Endothelial cell of umbilical vein (primary cell): Measurements from ENCODE around the gene BLM. TPM values are rescaled to one million over a fixed set of nuclear protein-coding genes. Genes with fewer than 3 reads are reported as not detected.

Experiments used
- BruUV-seq: library from RNA; stranded (reverse); fragments of 400-500 nt; replicated peaks from 2 replicates; lab custom pipeline; 2021; lab: Mats Ljungman, UMichigan
- CTCF ChIA-PET: fragments of 300-600, 350-600 bp; sonication (Branson Sonifier 250); formaldehyde crosslinking; loops from one replicate; lab custom pipeline; 2021; ENCODE audit warnings: antibody characterized with exemption, inconsistent platforms; lab: Charles Lee
- POLR2A ChIA-PET: fragments of 300-600, 350-600 bp; sonication (Branson Sonifier 250); formaldehyde crosslinking; loops from one replicate; lab custom pipeline; 2021; ENCODE audit warnings: antibody characterized with exemption, inconsistent platforms; lab: Charles Lee
- DNase-seq: peaks from one replicate; pipeline ENCODE4 v3.0.0-alpha.2; 2011; ENCODE audit warnings: low read depth, low spot score
- FAIRE-seq: peaks from 2 replicates; lab custom pipeline; 2011; peaks lifted over from hg19 to GRCh38; lab: Jason Lieb, UNC
- H2AFZ ChIP-seq: 2 replicates; pipeline ENCODE4 v1.6.0; 2012; ENCODE audit warnings: low read depth, low read length, control low read depth, inconsistent platforms
- H3K27ac ChIP-seq: 2 replicates; pipeline ENCODE4 v1.5.1; 2011; ENCODE audit warnings: low read depth, mild to moderate bottlenecking, control low read depth, low read length, moderate library complexity; ENCODE audit not compliant: insufficient read depth
- H3K27me3 ChIP-seq, 2 experiments: 2 replicates each; pipeline versions ENCODE4 v1.6.0 to v1.6.1; 2011; ENCODE audit warnings: low read length in 2 of 2, mixed read lengths in 1 of 2; ENCODE audit not compliant: control insufficient read depth in 2 of 2, insufficient read depth in 2 of 2
- H3K36me3 ChIP-seq, 2 experiments: 2 replicates in 1 of 2; 3 replicates in 1 of 2; pipeline ENCODE4 v1.5.1; 2011; ENCODE audit warnings: low read length in 2 of 2, mild to moderate bottlenecking in 1 of 2, moderate library complexity in 1 of 2; ENCODE audit not compliant: control insufficient read depth in 2 of 2, insufficient read depth in 2 of 2; ENCODE audit errors: extremely low read depth in 1 of 2
- H3K4me1 ChIP-seq: 3 replicates; pipeline ENCODE4 v1.5.1; 2011; ENCODE audit warnings: mild to moderate bottlenecking, low read length; ENCODE audit not compliant: control insufficient read depth, insufficient read depth; ENCODE audit errors: extremely low read depth
- H3K4me2 ChIP-seq: 2 replicates; pipeline ENCODE4 v1.6.1; 2011; ENCODE audit warnings: low read length, control low read depth, mixed read lengths; ENCODE audit not compliant: insufficient read depth
- H3K4me3 ChIP-seq, 3 experiments: fragments of 200-600 bp in 1 of 3; sonication (generic), shearing (Covaris generic) in 1 of 3; replicated peaks in 1 of 3; 2 replicates each; pipeline ENCODE4 v1.5.1; 2011 to 2016; ENCODE audit warnings: control low read depth in 3 of 3, low read length in 3 of 3, mild to moderate bottlenecking in 2 of 3, inconsistent platforms in 1 of 3, low read depth in 1 of 3, moderate library complexity in 1 of 3; ENCODE audit not compliant: insufficient read depth in 1 of 3
- H3K79me2 ChIP-seq: 2 replicates; pipeline ENCODE4 v1.6.0; 2012; ENCODE audit warnings: low read length, inconsistent platforms; ENCODE audit not compliant: control insufficient read depth, insufficient read depth
- H3K9ac ChIP-seq: replicated peaks from 2 replicates; pipeline ENCODE3; 2011; ENCODE audit warnings: low read length, control low read depth; ENCODE audit not compliant: insufficient read depth; ENCODE audit errors: extremely low read depth
- H3K9me1 ChIP-seq: replicated peaks from 3 replicates; pipeline ENCODE4 v1.6.0; 2011; ENCODE audit warnings: mild to moderate bottlenecking, low read length; ENCODE audit not compliant: control insufficient read depth, insufficient read depth; ENCODE audit errors: extremely low read depth
- H3K9me3 ChIP-seq: replicated peaks from 2 replicates; pipeline ENCODE4 v1.5.1; 2012; ENCODE audit warnings: low read length, inconsistent platforms; ENCODE audit not compliant: control insufficient read depth, insufficient read depth
- H4K20me1 ChIP-seq: replicated peaks from 2 replicates; pipeline ENCODE3; 2011; ENCODE audit warnings: mild to moderate bottlenecking, low read length; ENCODE audit not compliant: control insufficient read depth, insufficient read depth; ENCODE audit errors: extremely low read depth
- CTCF ChIP-seq, 2 donors: IDR thresholded peaks; 1 replicate in 1 of 2; 2 replicates in 1 of 2; pipeline ENCODE4 v1.5.1; 2011; ENCODE audit warnings: low read length in 2 of 2, mild to moderate bottlenecking in 2 of 2, moderate library complexity in 2 of 2, control low read depth in 1 of 2, inconsistent platforms in 1 of 2, low read depth in 1 of 2; ENCODE audit not compliant: insufficient read depth in 1 of 2; ENCODE audit errors: extremely low read depth in 1 of 2
- EZH2 ChIP-seq: IDR thresholded peaks from 2 replicates; pipeline ENCODE4 v1.6.1; 2012; ENCODE audit warnings: borderline replicate concordance, low read depth, mild to moderate bottlenecking, moderate library complexity, low read length, inconsistent platforms; ENCODE audit not compliant: severe bottlenecking
- FOS ChIP-seq: IDR thresholded peaks from 2 replicates; pipeline ENCODE4 v1.6.1; 2011; ENCODE audit warnings: mild to moderate bottlenecking, low read length, moderate library complexity, borderline replicate concordance; ENCODE audit not compliant: insufficient read depth
- GATA2 ChIP-seq: IDR thresholded peaks from 2 replicates; pipeline ENCODE4 v1.7.0; 2011; ENCODE audit warnings: low read depth, mild to moderate bottlenecking, moderate library complexity, mixed read lengths, low read length; ENCODE audit not compliant: insufficient read length, insufficient read depth
- JUN ChIP-seq: IDR thresholded peaks from 2 replicates; pipeline ENCODE4 v1.6.1; 2011; ENCODE audit warnings: borderline replicate concordance, low read depth; ENCODE audit not compliant: insufficient read length, insufficient read depth
- POLR2A ChIP-seq: IDR thresholded peaks from 2 replicates; pipeline ENCODE4 v1.6.1; 2012; ENCODE audit warnings: low read depth, mild to moderate bottlenecking, control low read depth, low read length
- POLR2AphosphoS5 ChIP-seq: IDR thresholded peaks from 2 replicates; pipeline ENCODE4 v1.6.1; 2012; ENCODE audit warnings: low read depth, mild to moderate bottlenecking, control low read depth, low read length, moderate library complexity; ENCODE audit not compliant: insufficient read depth
- dilution Hi-C: fragments of 300-500 bp; cut with MboI; formaldehyde crosslinking; loops from one replicate; pipeline ENCODE4 v1.15.0; 2019; ENCODE audit warnings: low sequenced_read_pairs; ENCODE audit not compliant: extremely low pct_ligation_motif_present
- intact Hi-C: fragments of 100-400 bp; cut with micrococcal nuclease; formaldehyde crosslinking; loops from one replicate; pipeline ENCODE4 v1.10.0; 2022
- polyA plus RNA-seq, 4 experiments: library from polyadenylated mRNA; depleted of rRNA in 3 of 4; stranded (reverse) in 3 of 4; unstranded in 1 of 4; fragments of >200 nt; gene quantifications; 2 replicates each; pipeline versions ENCODE4 v1.2.1 to v1.2.3, GENCODE V29; 2011 to 2012; ENCODE audit warnings: missing spikeins in 1 of 4
- total RNA-seq: library from RNA; stranded (reverse); gene quantifications from 2 replicates; pipeline ENCODE4 v1.2.3, GENCODE V29; 2021

The BLM gene
- total and polyA plus RNA-seq, 2 donors (not counting 3 experiments of a cell fraction or from before 2014, with no cell fraction given): 3.8 to 17.3 TPM

- BruUV-seq: no TSS peak
- POLR2A ChIA-PET: no interaction called here
- dilution Hi-C loops: no loop called here
Measured at GRCh38 chr15:90763366-90764099, 46.4 kb downstream of the BLM start.

More at GRCh38 chr15:90763366-90764099, 46.4 kb downstream of the BLM start:
- Histone ChIP-seq H3K4me3 (no peak overlapping the region), H3K9ac (no peak overlapping the region), H3K79me2 (no peaks in the 10 kb centered on the region), H3K9me1 (no peaks in the 10 kb centered on the region), H3K4me1 (no peaks in the 10 kb centered on the region), H3K27me3 (no peaks in the 10 kb centered on the region), H4K20me1 (no peaks in the 10 kb centered on the region), H3K27ac (no peak overlapping the region), H3K4me2 (no peak overlapping the region), H3K36me3 (no peaks in the 10 kb centered on the region), H3K9me3 (no peaks in the 10 kb centered on the region), H2AFZ (no peak overlapping the region)
- FAIRE-seq (peak; percentile 35), DNase-seq (no peak)
- TF ChIP-seq GATA2 (no peak), JUN (no peak), POLR2AphosphoS5 (no peak), EZH2 (no peak), FOS (no peak), CTCF (IDR thresholded peaks at IDR 0.05; ENCODE audit: extremely low read depth in 1 of 2, insufficient read depth in 1 of 2, low read depth in 1 of 2, low read length in 2 of 2) (no peak), POLR2A (no peak)
- intact Hi-C loops: no loop called here
- CTCF ChIA-PET: interaction anchor here (1.8 kb wide), 1 partner anchor 66 kb away, joined by 5 read pairs; no protein-coding TSS in a partner anchor
